Erythroblast (primary cell): Measurements from ENCODE around the gene RPS16.

Experiments
- DNase-seq, 2 experiments: peaks; one replicate each; lab custom pipeline; 2025; lab: John Stamatoyannopoulos, UW
- GATA1 ChIP-seq: IDR thresholded peaks from 2 replicates; pipeline ENCODE4 v1.6.1; 2011; ENCODE audit warnings: low read depth, mild to moderate bottlenecking, control low read depth, low read length, moderate library complexity
- POLR2A ChIP-seq: IDR thresholded peaks from 2 replicates; pipeline ENCODE4 v1.6.1; 2011; ENCODE audit warnings: mild to moderate bottlenecking, low read length

Gene RPS16

GRCh38 chr19:39419003-39419402 is 16.7 kb downstream of the RPS16 start:
- TF ChIP-seq POLR2A (no peak), GATA1 (no peak)
- no peak for DNase-seq

- TF ChIP-seq POLR2A (no peak), GATA1 (no peak)
- DNase-seq = no peak
Observed at GRCh38 chr19:39417463-39418181, 18.1 kb downstream of the RPS16 start.

- no peak for DNase-seq
Observed at GRCh38 chr19:39416152-39417120, 19.3 kb downstream of the RPS16 start.

GRCh38 chr19:39415111-39416046 is 20.4 kb downstream of the RPS16 start:
- TF ChIP-seq GATA1 = no peak
- no peak for TF ChIP-seq POLR2A
- no peak for DNase-seq

More at GRCh38 chr19:39416152-39417120, 19.3 kb downstream of the RPS16 start:
- TF ChIP-seq GATA1 (no peak), POLR2A (no peak)

- DNase-seq = no peak
- TF ChIP-seq GATA1 = no peak
- no peak for TF ChIP-seq POLR2A
Observed at GRCh38 chr19:39413911-39414608, 21.7 kb downstream of the RPS16 start.

- DNase-seq = no peak
- TF ChIP-seq POLR2A (no peak), GATA1 (no peak)
Observed at GRCh38 chr19:39413272-39413910, 22.4 kb downstream of the RPS16 start.

- no peak for TF ChIP-seq GATA1
- no peak for TF ChIP-seq POLR2A
Observed at GRCh38 chr19:39412867-39413271, 22.9 kb downstream of the RPS16 start.

GRCh38 chr19:39412100-39412866 is 23.5 kb downstream of the RPS16 start, which contains the start of gene PLEKHG2:
Gene PLEKHG2, plus strand, starts transcription at chr19:39412669. Its CDS starts 1,418 bp downstream, at chr19:39414087.
- DNase-seq = peak; percentile 97
- TF ChIP-seq GATA1 = no peak
- peak; percentile 85 for TF ChIP-seq POLR2A

More at GRCh38 chr19:39412867-39413271, 22.9 kb downstream of the RPS16 start:
- no peak for DNase-seq

- no peak for TF ChIP-seq GATA1
- no peak for TF ChIP-seq POLR2A
- DNase-seq = peak; percentile 91 to 96
Observed at GRCh38 chr19:39411832-39412099, 24.0 kb downstream of the RPS16 start.

- no peak for TF ChIP-seq POLR2A
- no peak for TF ChIP-seq GATA1
- peak in 1 of 2 experiments; percentile 66 for DNase-seq
Observed at GRCh38 chr19:39411081-39411831, 24.5 kb downstream of the RPS16 start.

GRCh38 chr19:39410831-39411080 is 25.0 kb downstream of the RPS16 start:
- DNase-seq = no peak

More at GRCh38 chr19:39410831-39411080, 25.0 kb downstream of the RPS16 start:
- TF ChIP-seq GATA1 (no peak), POLR2A (no peak)
